HCT116 (cell line): ENCODE data around the gene DOCK9. TPM values are rescaled to one million over a fixed set of nuclear protein-coding genes. Genes with fewer than 3 reads are reported as not detected.

ENCODE experiments used
- ATAC-seq: fragments of 200-7000 bp; cut with Tn5 transposase; 2 replicates; pipeline ENCODE4 v1.9.1; 2020; ENCODE audit warnings: mild to moderate bottlenecking, moderate library complexity
- BruUV-seq: library from RNA; stranded (reverse); fragments of 400-500 nt; replicated peaks from 2 replicates; lab custom pipeline; 2021; lab: Mats Ljungman, UMichigan
- CTCF ChIA-PET: fragments of 300-600 bp; sonication (Branson Sonifier 250); formaldehyde crosslinking; loops from one replicate; lab custom pipeline; 2021; ENCODE audit warnings: antibody characterized with exemption; lab: Charles Lee
- POLR2A ChIA-PET: fragments of 300-600, 350-600 bp; sonication (Branson Sonifier 250); formaldehyde crosslinking; loops from one replicate; lab custom pipeline; 2021; ENCODE audit warnings: antibody characterized with exemption; lab: Charles Lee
- RAD21 ChIA-PET, 2 experiments: fragments of 300-600 bp; sonication (Branson Sonifier 250); formaldehyde crosslinking; loops; one replicate each; lab custom pipeline; 2023; ENCODE audit warnings: low total read pairs in 2 of 2; ENCODE audit not compliant: uncharacterized antibody in 2 of 2, unreplicated experiment in 2 of 2, low non-redundant PET in 1 of 2; lab: Charles Lee
- DNase-seq: peaks from one replicate; pipeline ENCODE4 v3.0.0-alpha.2; 2010; ENCODE audit warnings: low read depth, low spot score
- H2AFZ ChIP-seq: fragments of 200-600 bp; shearing (Covaris generic), sonication (generic); 2 replicates; pipeline ENCODE4 v1.6.1; 2017; ENCODE audit warnings: low read depth, mixed run types, mixed read lengths, antibody characterized with exemption, low read length; ENCODE audit not compliant: poor library complexity, severe bottlenecking
- H3K27ac ChIP-seq: 2 replicates; pipeline ENCODE4 v1.5.1; 2012; ENCODE audit warnings: low read depth, low read length
- H3K27me3 ChIP-seq: fragments of 200-600 bp; sonication (generic); 2 replicates; pipeline ENCODE4 v1.6.1; 2016; ENCODE audit warnings: mixed run types, low read length, mixed read lengths; ENCODE audit not compliant: insufficient read depth
- H3K36me3 ChIP-seq, 2 experiments: fragments of 200-500 bp in 1 of 2; fragments of 200-600 bp in 1 of 2; sonication (Bioruptor generic) in 1 of 2; sonication (generic) in 1 of 2; 2 replicates each; pipeline versions ENCODE4 v1.5.1 to v1.6.1; 2014 to 2016; ENCODE audit warnings: low read length in 2 of 2, inconsistent platforms in 1 of 2, mixed read lengths in 1 of 2, mixed run types in 1 of 2; ENCODE audit not compliant: insufficient read depth in 2 of 2, control insufficient read depth in 1 of 2
- H3K4me1 ChIP-seq, 2 experiments: fragments of 200-600 bp in 1 of 2; sonication (generic) in 1 of 2; 2 replicates each; pipeline versions ENCODE4 v1.5.1 to v1.6.1; 2012 to 2017; ENCODE audit warnings: low read length in 2 of 2, inconsistent platforms in 1 of 2, mild to moderate bottlenecking in 1 of 2, mixed read lengths in 1 of 2, mixed run types in 1 of 2, moderate library complexity in 1 of 2; ENCODE audit not compliant: insufficient read depth in 2 of 2, control insufficient read depth in 1 of 2
- H3K4me2 ChIP-seq: fragments of 200-600 bp; sonication (generic); 2 replicates; pipeline ENCODE4 v1.6.1; 2017; ENCODE audit warnings: mixed run types, low read length, mixed read lengths
- H3K4me3 ChIP-seq, 2 experiments: fragments of 200-600 bp in 1 of 2; sonication (generic) in 1 of 2; replicated peaks in 1 of 2; 2 replicates each; pipeline ENCODE4 v1.5.1; 2011 to 2016; ENCODE audit warnings: low read length in 2 of 2, control low read depth in 1 of 2, low read depth in 1 of 2, mild to moderate bottlenecking in 1 of 2, mixed read lengths in 1 of 2, mixed run types in 1 of 2
- H3K79me2 ChIP-seq: fragments of 200-600 bp; sonication (generic); 2 replicates; pipeline ENCODE4 v1.6.1; 2017; ENCODE audit warnings: mild to moderate bottlenecking, mixed run types, low read length, moderate library complexity, mixed read lengths; ENCODE audit not compliant: insufficient read depth
- H3K9ac ChIP-seq: fragments of 200-600 bp; sonication (generic); 2 replicates; pipeline ENCODE4 v1.6.1; 2016; ENCODE audit warnings: low read length, mixed read lengths
- H3K9me2 ChIP-seq: fragments of 200-600 bp; sonication (generic), shearing (Covaris generic); 2 replicates; pipeline ENCODE4 v1.6.1; 2017; ENCODE audit warnings: mixed run types, mild to moderate bottlenecking, moderate library complexity; ENCODE audit not compliant: insufficient read depth
- H3K9me3 ChIP-seq, 2 experiments: fragments of 200-500 bp in 1 of 2; fragments of 200-600 bp in 1 of 2; sonication (Bioruptor generic) in 1 of 2; sonication (generic) in 1 of 2; 2 replicates each; pipeline ENCODE4 v1.6.1; 2014 to 2017; ENCODE audit warnings: low read length in 2 of 2, mixed read lengths in 2 of 2, inconsistent platforms in 1 of 2, low read depth in 1 of 2, mild to moderate bottlenecking in 1 of 2, mixed run types in 1 of 2, moderate library complexity in 1 of 2; ENCODE audit not compliant: control insufficient read depth in 1 of 2, insufficient read depth in 1 of 2
- H4K20me1 ChIP-seq: fragments of 200-600 bp; sonication (generic), shearing (Covaris generic); 2 replicates; pipeline ENCODE4 v1.6.1; 2017; ENCODE audit warnings: mixed run types, mild to moderate bottlenecking, moderate library complexity; ENCODE audit not compliant: insufficient read depth
- CBX3 ChIP-seq: IDR thresholded peaks from 2 replicates; pipeline ENCODE4 v1.6.1; 2012; ENCODE audit warnings: low read depth
- CEBPB ChIP-seq: IDR thresholded peaks from 2 replicates; pipeline ENCODE4 v1.6.1; 2012; ENCODE audit warnings: low read depth
- ELF1 ChIP-seq: IDR thresholded peaks from 2 replicates; pipeline ENCODE4 v1.6.1; 2012; ENCODE audit warnings: low read depth, borderline replicate concordance
- FOSL1 ChIP-seq: IDR thresholded peaks from 2 replicates; pipeline ENCODE4 v1.6.1; 2012; ENCODE audit warnings: low read depth
- POLR2A ChIP-seq: IDR thresholded peaks from 2 replicates; pipeline ENCODE4 v1.7.0; 2011; ENCODE audit warnings: borderline replicate concordance; ENCODE audit not compliant: insufficient read depth, insufficient read length; ENCODE audit errors: extremely low read depth
- POLR2AphosphoS5 ChIP-seq: IDR thresholded peaks from 2 replicates; pipeline ENCODE4 v1.6.1; 2011; ENCODE audit warnings: mild to moderate bottlenecking, low read depth, low read length, moderate library complexity
- RAD21 ChIP-seq: IDR thresholded peaks from 2 replicates; pipeline ENCODE4 v1.6.1; 2012; ENCODE audit warnings: low read depth, mild to moderate bottlenecking
- SP1 ChIP-seq: IDR thresholded peaks from 2 replicates; pipeline ENCODE4 v1.6.1; 2012; ENCODE audit warnings: low read depth
- SRF ChIP-seq: IDR thresholded peaks from 2 replicates; pipeline ENCODE4 v1.6.1; 2012; ENCODE audit warnings: low read depth
- TCF7L2 ChIP-seq: IDR thresholded peaks from 2 replicates; pipeline ENCODE4 v1.7.0; 2011; ENCODE audit warnings: borderline replicate concordance, inconsistent platforms; ENCODE audit not compliant: insufficient read depth, insufficient read length; ENCODE audit errors: extremely low read depth
- YY1 ChIP-seq: IDR thresholded peaks from 2 replicates; pipeline ENCODE4 v1.6.1; 2011; ENCODE audit warnings: low read length, low read depth, moderate library complexity, mild to moderate bottlenecking; ENCODE audit not compliant: insufficient replicate concordance; ENCODE audit errors: extremely low read depth
- ZFX ChIP-seq: fragments of 450-650 bp; IDR thresholded peaks from 2 replicates; pipeline ENCODE4 v1.6.1; 2017
- ZNF274 ChIP-seq: fragments of 200-500 bp; sonication (Bioruptor generic); IDR thresholded peaks from 2 replicates; pipeline ENCODE4 v1.6.1; 2014; ENCODE audit warnings: mild to moderate bottlenecking, low read depth, low read length, inconsistent platforms
- intact Hi-C: fragments of 100-400 bp; cut with micrococcal nuclease; formaldehyde crosslinking; loops from 2 replicates; pipeline ENCODE4 v1.10.0; 2022
- total RNA-seq: library from RNA; stranded (reverse); gene quantifications from one replicate; pipeline ENCODE4 v1.2.1, GENCODE V29; 2021; ENCODE audit not compliant: unreplicated experiment
- TF ChIP-seq, protein P1 (sequence below): IDR thresholded peaks from 2 replicates; pipeline ENCODE4 v1.6.1; 2012; ENCODE audit warnings: low read depth
- TF ChIP-seq, protein P2 (sequence below): IDR thresholded peaks from 2 replicates; pipeline ENCODE4 v1.6.1; 2011; ENCODE audit warnings: mild to moderate bottlenecking, low read length, moderate library complexity; ENCODE audit not compliant: insufficient replicate concordance; ENCODE audit errors: extremely low read depth

The DOCK9 gene
- total RNA-seq, 1 experiment from 2014 or later = 58.8 TPM

DNA sequence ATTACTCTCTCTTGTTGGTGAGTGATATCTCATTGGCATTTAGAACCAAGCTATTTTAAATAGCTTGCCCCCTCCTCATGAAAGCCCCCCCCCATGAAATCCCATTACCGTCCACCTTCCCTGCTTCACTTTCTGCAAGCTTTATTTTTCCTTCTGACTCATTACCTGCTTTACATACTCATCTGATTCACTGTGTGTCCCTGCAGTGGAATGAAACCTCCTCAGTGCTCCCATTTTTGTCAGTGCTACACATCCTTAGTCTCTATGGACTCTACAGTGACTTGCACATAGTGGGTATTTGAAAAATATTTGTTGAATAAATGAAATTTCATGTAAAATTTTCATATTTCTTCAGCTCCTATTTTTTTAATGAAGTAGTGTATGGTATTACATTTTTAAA, 62.3 kb downstream of the DOCK9 start:
- Histone ChIP-seq H3K4me1 (peaks cover 2 to 7% of the 10 kb centered on the region in 2 experiments; a peak in 2 of 4 replicates), H3K4me3 (no peak overlapping the region), H2AFZ (no peak overlapping the region), H3K4me2 (no peak overlapping the region), H3K9me3 (no peaks in the 10 kb centered on the region), H4K20me1 (no peaks in the 10 kb centered on the region), H3K9ac (no peak overlapping the region), H3K27me3 (no peaks in the 10 kb centered on the region), H3K27ac (no peak overlapping the region), H3K36me3 (0 out of 4 replicates have a peak, but pooled peaks cover 0 to 4% of the 10 kb centered on the region in 2 experiments), H3K9me2 (no peaks in the 10 kb centered on the region), H3K79me2 (no peaks in the 10 kb centered on the region)
- ChIA-PET RAD21 (no interaction called here), POLR2A (no interaction called here), CTCF (no interaction called here)
- ATAC-seq (no peak), DNase-seq (no peak)
- TF ChIP-seq CBX3 = no peak
- no peak for TF ChIP-seq SP1
- no peak for TF ChIP-seq YY1
- no peak for TF ChIP-seq FOSL1
- no peak for TF ChIP-seq POLR2AphosphoS5
- no peak for TF ChIP-seq POLR2A
- TF ChIP-seq ZFX = no peak
- TF ChIP-seq, protein P1, sequence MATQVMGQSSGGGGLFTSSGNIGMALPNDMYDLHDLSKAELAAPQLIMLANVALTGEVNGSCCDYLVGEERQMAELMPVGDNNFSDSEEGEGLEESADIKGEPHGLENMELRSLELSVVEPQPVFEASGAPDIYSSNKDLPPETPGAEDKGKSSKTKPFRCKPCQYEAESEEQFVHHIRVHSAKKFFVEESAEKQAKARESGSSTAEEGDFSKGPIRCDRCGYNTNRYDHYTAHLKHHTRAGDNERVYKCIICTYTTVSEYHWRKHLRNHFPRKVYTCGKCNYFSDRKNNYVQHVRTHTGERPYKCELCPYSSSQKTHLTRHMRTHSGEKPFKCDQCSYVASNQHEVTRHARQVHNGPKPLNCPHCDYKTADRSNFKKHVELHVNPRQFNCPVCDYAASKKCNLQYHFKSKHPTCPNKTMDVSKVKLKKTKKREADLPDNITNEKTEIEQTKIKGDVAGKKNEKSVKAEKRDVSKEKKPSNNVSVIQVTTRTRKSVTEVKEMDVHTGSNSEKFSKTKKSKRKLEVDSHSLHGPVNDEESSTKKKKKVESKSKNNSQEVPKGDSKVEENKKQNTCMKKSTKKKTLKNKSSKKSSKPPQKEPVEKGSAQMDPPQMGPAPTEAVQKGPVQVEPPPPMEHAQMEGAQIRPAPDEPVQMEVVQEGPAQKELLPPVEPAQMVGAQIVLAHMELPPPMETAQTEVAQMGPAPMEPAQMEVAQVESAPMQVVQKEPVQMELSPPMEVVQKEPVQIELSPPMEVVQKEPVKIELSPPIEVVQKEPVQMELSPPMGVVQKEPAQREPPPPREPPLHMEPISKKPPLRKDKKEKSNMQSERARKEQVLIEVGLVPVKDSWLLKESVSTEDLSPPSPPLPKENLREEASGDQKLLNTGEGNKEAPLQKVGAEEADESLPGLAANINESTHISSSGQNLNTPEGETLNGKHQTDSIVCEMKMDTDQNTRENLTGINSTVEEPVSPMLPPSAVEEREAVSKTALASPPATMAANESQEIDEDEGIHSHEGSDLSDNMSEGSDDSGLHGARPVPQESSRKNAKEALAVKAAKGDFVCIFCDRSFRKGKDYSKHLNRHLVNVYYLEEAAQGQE = no peak
- TF ChIP-seq ELF1 = no peak
- no peak for TF ChIP-seq ZNF274
- TF ChIP-seq CEBPB = no peak
- no peak for TF ChIP-seq SRF
- TF ChIP-seq TCF7L2 = no peak
- TF ChIP-seq, protein P2, sequence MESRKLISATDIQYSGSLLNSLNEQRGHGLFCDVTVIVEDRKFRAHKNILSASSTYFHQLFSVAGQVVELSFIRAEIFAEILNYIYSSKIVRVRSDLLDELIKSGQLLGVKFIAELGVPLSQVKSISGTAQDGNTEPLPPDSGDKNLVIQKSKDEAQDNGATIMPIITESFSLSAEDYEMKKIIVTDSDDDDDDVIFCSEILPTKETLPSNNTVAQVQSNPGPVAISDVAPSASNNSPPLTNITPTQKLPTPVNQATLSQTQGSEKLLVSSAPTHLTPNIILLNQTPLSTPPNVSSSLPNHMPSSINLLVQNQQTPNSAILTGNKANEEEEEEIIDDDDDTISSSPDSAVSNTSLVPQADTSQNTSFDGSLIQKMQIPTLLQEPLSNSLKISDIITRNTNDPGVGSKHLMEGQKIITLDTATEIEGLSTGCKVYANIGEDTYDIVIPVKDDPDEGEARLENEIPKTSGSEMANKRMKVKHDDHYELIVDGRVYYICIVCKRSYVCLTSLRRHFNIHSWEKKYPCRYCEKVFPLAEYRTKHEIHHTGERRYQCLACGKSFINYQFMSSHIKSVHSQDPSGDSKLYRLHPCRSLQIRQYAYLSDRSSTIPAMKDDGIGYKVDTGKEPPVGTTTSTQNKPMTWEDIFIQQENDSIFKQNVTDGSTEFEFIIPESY = no peak
- no peak for TF ChIP-seq RAD21
- no TSS peak for BruUV-seq
- intact Hi-C loops = no loop called here
